Suprapubic skin (tissue), 4 donors: ENCODE results near the gene DCLK2. TPM values are rescaled to one million over a fixed set of nuclear protein-coding genes. Genes with fewer than 3 reads are reported as not detected.

Source experiments
- DNase-seq, 2 donors: peaks; one replicate each; pipeline ENCODE4 v3.0.0-alpha.2; 2019; ENCODE audit warnings: low spot score in 2 of 2
- H3K27ac ChIP-seq: fragments of 200-600 bp; sonication (generic); one replicate; pipeline ENCODE4 v1.5.1; 2019
- H3K27me3 ChIP-seq: fragments of 200-600 bp; sonication (generic); one replicate; pipeline ENCODE4 v1.5.1; 2019
- H3K36me3 ChIP-seq: fragments of 200-600 bp; sonication (generic); one replicate; pipeline ENCODE4 v1.5.1; 2019
- H3K4me1 ChIP-seq: fragments of 200-600 bp; sonication (generic); one replicate; pipeline ENCODE4 v1.5.1; 2019
- H3K4me3 ChIP-seq: fragments of 200-600 bp; sonication (generic); one replicate; pipeline ENCODE4 v1.5.1; 2019; ENCODE audit warnings: mild to moderate bottlenecking
- H3K9me3 ChIP-seq: fragments of 200-600 bp; sonication (generic); one replicate; pipeline ENCODE4 v1.5.1; 2019
- CTCF ChIP-seq, 2 donors: fragments of 200-600 bp in 1 of 2; fragments of 450-650 bp in 1 of 2; sonication (generic) in 1 of 2; IDR thresholded peaks; one replicate each; pipeline ENCODE4 v1.5.1; 2016 to 2019; ENCODE audit warnings: antibody characterized with exemption in 2 of 2, mild to moderate bottlenecking in 1 of 2, moderate library complexity in 1 of 2
- EP300 ChIP-seq: sonication (generic); formaldehyde crosslinking; IDR thresholded peaks from one replicate; pipeline ENCODE4 v1.6.1; 2017; ENCODE audit warnings: antibody characterized with exemption
- POLR2A ChIP-seq, 2 donors: fragments of 450-650 bp; IDR thresholded peaks; one replicate each; pipeline ENCODE4 v1.6.1; 2017; ENCODE audit warnings: antibody characterized with exemption in 2 of 2, mild to moderate bottlenecking in 2 of 2, moderate library complexity in 2 of 2
- POLR2AphosphoS5 ChIP-seq, 3 donors: sonication (generic); formaldehyde crosslinking; IDR thresholded peaks; one replicate each; pipeline ENCODE4 v1.6.1; 2017; ENCODE audit warnings: antibody characterized with exemption in 3 of 3
- WGBS: methylation state at CpG from one replicate; pipeline ENCODE4 v1.1.5; 2018; 5-methylcytosine and 5-hydroxymethylcytosine counted together
- total RNA-seq, 4 donors: library from RNA; depleted of rRNA; stranded (reverse); fragments of >200 nt; gene quantifications; one replicate each; pipeline ENCODE4 v1.1.0, GENCODE V29; 2016

Gene DCLK2
- total RNA-seq, 4 donors from 2014 or later, result 0.57 to 3.6 (median 1.9) TPM

DNA sequence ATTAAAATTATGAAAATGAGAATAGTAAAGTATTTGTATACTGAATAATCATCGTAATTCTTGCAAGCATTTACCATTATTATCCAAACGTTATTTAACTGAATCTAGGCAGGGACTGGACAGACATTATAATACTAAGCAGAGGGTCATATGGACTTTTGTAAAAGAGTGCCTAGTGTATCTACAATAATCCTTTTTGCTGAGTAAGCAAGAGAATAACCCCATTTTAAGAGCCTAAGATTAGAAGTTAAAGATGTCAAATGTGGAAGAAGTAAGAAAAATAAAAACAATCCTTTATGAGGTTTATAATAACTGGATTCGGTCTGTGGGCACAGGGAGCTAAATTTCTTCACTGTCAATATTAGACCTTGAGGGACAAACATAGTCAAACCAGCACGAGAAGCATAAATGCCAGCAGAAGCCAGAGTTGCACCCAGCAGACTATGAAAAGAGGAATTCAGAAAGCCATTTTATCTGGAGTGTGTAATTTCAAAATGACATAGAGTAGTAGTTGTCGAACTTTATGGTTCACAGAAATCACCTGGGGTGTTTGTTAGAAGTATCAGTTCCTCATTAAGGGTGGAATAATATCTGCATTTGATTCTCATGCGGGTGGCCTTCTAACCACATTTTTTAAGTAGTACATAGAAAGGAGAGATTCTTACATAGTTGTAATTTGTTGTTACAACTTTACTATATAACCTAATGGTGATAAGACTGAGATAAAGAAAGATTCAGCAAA lies 39.7 kb upstream of the DCLK2 start:
- H3K36me3 ChIP-seq, result no peaks in the 10 kb centered on the region
- WGBS, result 71% methylated on average over 6 of the region's 6 CpGs
- no peak overlapping the region for H3K4me3 ChIP-seq
- TF ChIP-seq POLR2AphosphoS5 (IDR thresholded peaks at IDR 0.05), result no peak
- TF ChIP-seq CTCF (IDR thresholded peaks at IDR 0.05), result no peak
- TF ChIP-seq POLR2A (IDR thresholded peaks at IDR 0.05), result no peak
- TF ChIP-seq EP300, result no peak
- no peaks in the 10 kb centered on the region for H3K9me3 ChIP-seq
- H3K27me3 ChIP-seq, result no peaks in the 10 kb centered on the region
- H3K4me1 ChIP-seq, result no peaks in the 10 kb centered on the region
- no peak for DNase-seq
- no peak overlapping the region for H3K27ac ChIP-seq

DNA sequence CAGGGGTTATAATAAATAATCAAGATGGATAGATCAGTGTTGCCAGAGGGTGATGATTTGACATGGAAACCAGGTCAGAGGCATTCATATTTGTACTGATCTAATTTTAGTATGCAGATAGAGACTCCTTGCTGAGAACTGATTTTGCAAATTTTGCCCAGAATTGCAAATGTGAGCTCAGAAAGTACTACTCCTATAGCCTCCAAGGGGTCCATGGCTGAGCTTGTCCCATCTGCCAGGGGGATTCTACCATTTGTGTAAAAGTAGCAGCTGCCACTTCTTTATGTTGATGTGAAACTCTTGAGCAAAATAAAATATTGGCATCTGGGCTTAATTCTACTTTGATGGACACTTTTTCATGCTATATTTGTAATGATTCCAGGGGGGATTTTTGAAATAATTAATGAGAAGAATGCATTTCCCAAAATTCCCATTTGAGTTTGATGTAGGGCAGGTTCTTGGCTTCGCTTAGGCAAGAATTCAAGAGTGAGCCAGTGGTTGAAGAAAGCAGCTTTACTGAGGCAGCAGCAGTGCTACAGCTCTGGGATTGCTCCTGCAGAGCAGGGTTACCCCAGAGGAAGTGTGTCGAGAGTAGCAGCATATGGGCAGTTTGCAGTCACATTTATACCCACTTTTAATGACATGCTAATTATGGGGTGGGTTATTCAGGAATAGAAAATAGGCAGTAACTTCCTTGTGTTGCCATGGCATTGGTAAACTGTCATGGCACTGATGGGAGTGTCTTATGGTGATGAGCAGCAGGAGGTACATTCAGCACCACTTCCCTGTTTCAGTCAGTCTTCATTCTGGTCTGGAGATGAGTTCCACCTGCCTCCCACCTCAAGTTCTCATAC lies 38.7 kb upstream of the DCLK2 start:
- Histone ChIP-seq H3K4me1 (no peaks in the 10 kb centered on the region), H3K27me3 (no peaks in the 10 kb centered on the region), H3K9me3 (no peaks in the 10 kb centered on the region), H3K27ac (no peak overlapping the region), H3K4me3 (no peak overlapping the region), H3K36me3 (no peaks in the 10 kb centered on the region)
- WGBS, result 32% methylated on average over 2 of the region's 2 CpGs
- TF ChIP-seq EP300, result no peak
- TF ChIP-seq POLR2AphosphoS5 (IDR thresholded peaks at IDR 0.05), result no peak
- TF ChIP-seq CTCF (IDR thresholded peaks at IDR 0.05), result no peak
- TF ChIP-seq POLR2A (IDR thresholded peaks at IDR 0.05), result no peak
- DNase-seq, result no peak

GRCh38 chr4:150044517-150044916 lies 33.7 kb upstream of the DCLK2 start:
- no peaks in the 10 kb centered on the region for H3K36me3 ChIP-seq
- peaks cover 3% of the 10 kb centered on the region for H3K27me3 ChIP-seq
- H3K4me3 ChIP-seq, result no peak overlapping the region
- 94% methylated on average over 3 of the region's 3 CpGs for WGBS
- H3K9me3 ChIP-seq, result no peaks in the 10 kb centered on the region
- H3K27ac ChIP-seq, result no peak overlapping the region
- H3K4me1 ChIP-seq, result no peaks in the 10 kb centered on the region
- no peak for DNase-seq
- TF ChIP-seq CTCF (IDR thresholded peaks at IDR 0.05) (no peak), POLR2AphosphoS5 (IDR thresholded peaks at IDR 0.05) (no peak), EP300 (no peak), POLR2A (IDR thresholded peaks at IDR 0.05) (no peak)

DNA sequence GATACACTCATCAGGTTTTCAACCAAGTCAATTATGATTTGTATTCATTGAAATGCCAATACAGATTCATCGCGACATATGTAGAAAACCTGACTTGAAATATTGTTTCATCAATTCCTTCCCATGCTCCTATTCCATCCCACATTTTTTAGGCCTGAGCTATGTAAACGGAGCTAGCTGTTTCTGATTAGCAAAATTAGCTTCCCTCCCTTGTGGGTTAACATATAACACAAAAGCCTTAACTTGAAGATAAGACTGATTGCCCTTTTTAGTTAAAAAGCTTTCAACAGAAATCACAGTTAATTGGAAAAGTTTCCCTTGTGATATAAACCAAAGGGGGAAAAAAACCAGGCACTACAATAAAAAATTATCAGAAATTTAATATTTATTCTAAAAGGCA lies 32.8 kb upstream of the DCLK2 start:
- TF ChIP-seq POLR2AphosphoS5 (IDR thresholded peaks at IDR 0.05), result no peak
- Histone ChIP-seq H3K36me3 (no peaks in the 10 kb centered on the region), H3K4me1 (no peaks in the 10 kb centered on the region), H3K9me3 (no peaks in the 10 kb centered on the region), H3K27me3 (peaks cover 3% of the 10 kb centered on the region), H3K27ac (no peak overlapping the region), H3K4me3 (no peak overlapping the region)
- 83% methylated on average over 3 of the region's 3 CpGs for WGBS
- DNase-seq, result no peak

GRCh38 chr4:150046728-150047217 lies 31.5 kb upstream of the DCLK2 start:
- H3K36me3 ChIP-seq, result no peaks in the 10 kb centered on the region
- 70% methylated on average over 5 of the region's 5 CpGs for WGBS
- no peaks in the 10 kb centered on the region for H3K9me3 ChIP-seq
- H3K4me1 ChIP-seq, result no peaks in the 10 kb centered on the region
- no peak for DNase-seq
- TF ChIP-seq POLR2A (IDR thresholded peaks at IDR 0.05) (no peak), EP300 (no peak), CTCF (IDR thresholded peaks at IDR 0.05) (no peak), POLR2AphosphoS5 (IDR thresholded peaks at IDR 0.05) (no peak)
- peaks cover 3% of the 10 kb centered on the region for H3K27me3 ChIP-seq
- H3K4me3 ChIP-seq, result no peak overlapping the region
- no peak overlapping the region for H3K27ac ChIP-seq
